Left lung (tissue), 10 donors: Measurements from ENCODE around the gene PRUNE2. TPM values are rescaled to one million over a fixed set of nuclear protein-coding genes. Genes with fewer than 3 reads are reported as not detected.

Experiments
- ATAC-seq: fragments of 200-7000 bp; cut with Tn5 transposase; one replicate; pipeline ENCODE4 v1.9.1; 2020; ENCODE audit warnings: moderate library complexity
- DNase-seq, 4 donors: peaks; one replicate each; pipeline ENCODE4 v3.0.0-alpha.2; 2013 to 2020
- H3K27ac ChIP-seq, 2 donors: fragments of 200-600 bp; sonication (generic) in 1 of 2; one replicate each; pipeline versions ENCODE4 v1.5.0 to v1.8.0; 2020 to 2021
- H3K27me3 ChIP-seq, 2 donors: fragments of 200-600 bp; sonication (generic) in 1 of 2; one replicate each; pipeline versions ENCODE4 v1.5.0 to v1.8.0; 2020 to 2021
- H3K36me3 ChIP-seq, 2 donors: fragments of 200-600 bp; sonication (generic) in 1 of 2; one replicate each; pipeline versions ENCODE4 v1.5.0 to v1.8.0; 2020 to 2021
- H3K4me1 ChIP-seq, 2 donors: fragments of 200-600 bp; one replicate each; pipeline ENCODE4 v1.8.0; 2021
- H3K4me3 ChIP-seq, 2 donors: fragments of 200-600 bp; sonication (generic) in 1 of 2; one replicate each; pipeline versions ENCODE4 v1.5.0 to v1.8.0; 2020 to 2021; ENCODE audit warnings: mild to moderate bottlenecking in 1 of 2
- H3K9me3 ChIP-seq, 2 donors: fragments of 200-600 bp; sonication (generic) in 1 of 2; one replicate each; pipeline versions ENCODE4 v1.5.0 to v1.8.0; 2020 to 2021
- CTCF ChIP-seq, 2 donors: fragments of 200-600 bp; sonication (generic) in 1 of 2; IDR thresholded peaks; one replicate each; pipeline versions ENCODE4 v1.5.0 to v1.8.0; 2021; ENCODE audit warnings: antibody characterized with exemption in 2 of 2
- intact Hi-C, 2 donors: fragments of 100-400 bp; cut with DNase I; formaldehyde crosslinking; loops; one replicate each; pipeline versions ENCODE4 v1.11.2 to v1.14.2; 2022
- polyA plus RNA-seq, 6 donors: library from polyadenylated mRNA; unstranded; fragments of 120-200 nt; gene quantifications; one replicate each; pipeline ENCODE4 v1.2.1, GENCODE V29; 2013; ENCODE audit not compliant: insufficient read length in 6 of 6
- total RNA-seq, 2 donors: library from RNA; stranded (reverse); fragmentation: NEBNext Ultra II Directional; extraction: Animal tissue kit (Norgen Biotek cat#: 25700); gene quantifications; one replicate each; pipeline ENCODE4 v1.2.1, GENCODE V29; 2021
- donor health status: DM: no; HTN: yes; CAD: no.
- donor health status: DM: no; HTN: no; CAD: no.

The PRUNE2 gene
- total and polyA plus RNA-seq, 8 donors: 2.0 to 17.7 (median 4.1) TPM

GRCh38 chr9:76896035-76896434 lies 9.9 kb downstream of the PRUNE2 start:
- no peak for DNase-seq
- ATAC-seq: no peak
- Histone ChIP-seq H3K36me3 (no peaks in the 10 kb centered on the region), H3K4me3 (no peak overlapping the region), H3K27me3 (peaks cover 0 to 19% of the 10 kb centered on the region in 2 donors), H3K4me1 (no peaks in the 10 kb centered on the region), H3K9me3 (no peaks in the 10 kb centered on the region), H3K27ac (no peak overlapping the region)
- no peak for TF ChIP-seq CTCF (IDR thresholded peaks at IDR 0.05)
- intact Hi-C loops: no loop called here

- intact Hi-C loops: no loop called here
- ATAC-seq (no peak), DNase-seq (no peak)
- Histone ChIP-seq H3K4me1 (no peaks in the 10 kb centered on the region), H3K27me3 (peaks cover 0 to 16% of the 10 kb centered on the region in 2 donors), H3K27ac (no peak overlapping the region), H3K36me3 (no peaks in the 10 kb centered on the region), H3K4me3 (no peak overlapping the region), H3K9me3 (no peaks in the 10 kb centered on the region)
- no peak for TF ChIP-seq CTCF (IDR thresholded peaks at IDR 0.05)
Measured at GRCh38 chr9:76895186-76895585, 10.7 kb downstream of the PRUNE2 start.

GRCh38 chr9:76894198-76894597 lies 11.7 kb downstream of the PRUNE2 start:
- Histone ChIP-seq H3K27ac (no peak overlapping the region), H3K36me3 (no peaks in the 10 kb centered on the region)

GRCh38 chr9:76893395-76893932 lies 12.4 kb downstream of the PRUNE2 start:
- no peaks in the 10 kb centered on the region for H3K36me3 ChIP-seq
- ATAC-seq (no peak), DNase-seq (no peak)
- intact Hi-C loops: no loop called here
- no peak for TF ChIP-seq CTCF (IDR thresholded peaks at IDR 0.05)
- no peaks in the 10 kb centered on the region for H3K9me3 ChIP-seq
- peaks cover 0 to under 1% of the 10 kb centered on the region in 2 donors for H3K27me3 ChIP-seq
- no peaks in the 10 kb centered on the region for H3K4me1 ChIP-seq
- H3K4me3 ChIP-seq: no peak overlapping the region
- no peak overlapping the region for H3K27ac ChIP-seq

More at GRCh38 chr9:76894198-76894597, 11.7 kb downstream of the PRUNE2 start:
- no peak for ATAC-seq
- H3K4me1 ChIP-seq: no peaks in the 10 kb centered on the region
- DNase-seq: no peak
- H3K9me3 ChIP-seq: no peaks in the 10 kb centered on the region
- no peak for TF ChIP-seq CTCF (IDR thresholded peaks at IDR 0.05)
- intact Hi-C loops: no loop called here
- peaks cover 0 to 7% of the 10 kb centered on the region in 2 donors for H3K27me3 ChIP-seq
- no peak overlapping the region for H3K4me3 ChIP-seq

GRCh38 chr9:76891874-76892273 lies 14.0 kb downstream of the PRUNE2 start:
- Histone ChIP-seq H3K27ac (no peak overlapping the region), H3K9me3 (no peaks in the 10 kb centered on the region), H3K4me3 (no peak overlapping the region), H3K4me1 (no peaks in the 10 kb centered on the region), H3K27me3 (no peaks in the 10 kb centered on the region), H3K36me3 (no peaks in the 10 kb centered on the region)
- TF ChIP-seq CTCF (IDR thresholded peaks at IDR 0.05): no peak
- intact Hi-C loops: no loop called here
- ATAC-seq (no peak), DNase-seq (no peak)
